ENCODE measurements around the gene FCSK.

FCSK gene

GRCh38 chr16:70476272-70477020 lies 22.1 kb downstream of the FCSK start:
- peak; percentile 17 to 50 for DNase-seq (ENCODE audit: low read depth in 2 of 2)

GRCh38 chr16:70478169-70478568 lies 23.8 kb downstream of the FCSK start:
- DNase-seq (ENCODE audit: low read depth in 2 of 2) = no peak

GRCh38 chr16:70478912-70479341 lies 24.5 kb downstream of the FCSK start:
- DNase-seq (ENCODE audit: low read depth in 2 of 2) = no peak

- DNase-seq (ENCODE audit: low read depth in 2 of 2) = no peak
These were observed 26.0 kb downstream of the FCSK start for GRCh38 chr16:70480127-70481105.

- DNase-seq (ENCODE audit: low read depth in 2 of 2) = no peak
These were observed 27.6 kb downstream of the FCSK start for GRCh38 chr16:70481929-70482536.

GRCh38 chr16:70482624-70483023 lies 28.2 kb downstream of the FCSK start:
- DNase-seq (ENCODE audit: low read depth in 2 of 2) = no peak

- no peak for DNase-seq (ENCODE audit: low read depth in 2 of 2)
These were observed 29.0 kb downstream of the FCSK start for GRCh38 chr16:70483426-70483825.

- DNase-seq (ENCODE audit: low read depth in 2 of 2) = no peak
These were observed 30.5 kb downstream of the FCSK start for GRCh38 chr16:70484867-70485266.

GRCh38 chr16:70490261-70490660 lies 35.9 kb downstream of the FCSK start:
- DNase-seq (ENCODE audit: low read depth in 2 of 2) = no peak

- no peak for DNase-seq (ENCODE audit: low read depth in 2 of 2)
These were observed 39.4 kb downstream of the FCSK start for GRCh38 chr16:70493802-70494201.

- no peak for DNase-seq (ENCODE audit: low read depth in 2 of 2)
These were observed 39.9 kb downstream of the FCSK start for GRCh38 chr16:70494202-70494770.

GRCh38 chr16:70494777-70495176 lies 40.4 kb downstream of the FCSK start:
- DNase-seq (ENCODE audit: low read depth in 2 of 2) = no peak

GRCh38 chr16:70495425-70496182 lies 41.2 kb downstream of the FCSK start:
- no peak for DNase-seq (ENCODE audit: low read depth in 2 of 2)

- no peak for DNase-seq (ENCODE audit: low read depth in 2 of 2)
These were observed 42.1 kb downstream of the FCSK start for GRCh38 chr16:70496513-70496912.

GRCh38 chr16:70508752-70509151 lies 54.4 kb downstream of the FCSK start:
- no peak for DNase-seq (ENCODE audit: low read depth in 2 of 2)

GRCh38 chr16:70510216-70510615 lies 55.8 kb downstream of the FCSK start:
- DNase-seq (ENCODE audit: low read depth in 2 of 2) = no peak

GRCh38 chr16:70511833-70512232 lies 57.4 kb downstream of the FCSK start:
- DNase-seq (ENCODE audit: low read depth in 2 of 2) = no peak

GRCh38 chr16:70512456-70512855 lies 58.1 kb downstream of the FCSK start:
- no peak for DNase-seq (ENCODE audit: low read depth in 2 of 2)

- no peak for DNase-seq (ENCODE audit: low read depth in 2 of 2)
These were observed 66.4 kb downstream of the FCSK start for GRCh38 chr16:70520612-70521297.

GRCh38 chr16:70522216-70523075 lies 68.1 kb downstream of the FCSK start:
- DNase-seq (ENCODE audit: low read depth in 2 of 2) = no peak
